ENCODE measurements around the gene WNT8B. TPM values are rescaled to one million over a fixed set of nuclear protein-coding genes. Genes with fewer than 3 reads are reported as not detected.

WNT8B gene
- total RNA-seq, 1 donor from 2014 or later = 2.8 TPM

- H3K36me3 Mint-ChIP-seq (ENCODE audit: insufficient read depth) = no peaks in the 10 kb centered on the region
- H3K4me1 Mint-ChIP-seq (ENCODE audit: low read depth) = peaks cover 2% of the 10 kb centered on the region
- H3K27me3 Mint-ChIP-seq = no peaks in the 10 kb centered on the region
- H3K9me3 Mint-ChIP-seq (ENCODE audit: low read depth) = no peaks in the 10 kb centered on the region
- no peak for DNase-seq (ENCODE audit: low spot score, unreplicated experiment)
- no peak overlapping the region for H3K27ac Mint-ChIP-seq
- no peak overlapping the region for H3K4me3 Mint-ChIP-seq (ENCODE audit: low read depth)
- TF ChIP-seq, protein P1, sequence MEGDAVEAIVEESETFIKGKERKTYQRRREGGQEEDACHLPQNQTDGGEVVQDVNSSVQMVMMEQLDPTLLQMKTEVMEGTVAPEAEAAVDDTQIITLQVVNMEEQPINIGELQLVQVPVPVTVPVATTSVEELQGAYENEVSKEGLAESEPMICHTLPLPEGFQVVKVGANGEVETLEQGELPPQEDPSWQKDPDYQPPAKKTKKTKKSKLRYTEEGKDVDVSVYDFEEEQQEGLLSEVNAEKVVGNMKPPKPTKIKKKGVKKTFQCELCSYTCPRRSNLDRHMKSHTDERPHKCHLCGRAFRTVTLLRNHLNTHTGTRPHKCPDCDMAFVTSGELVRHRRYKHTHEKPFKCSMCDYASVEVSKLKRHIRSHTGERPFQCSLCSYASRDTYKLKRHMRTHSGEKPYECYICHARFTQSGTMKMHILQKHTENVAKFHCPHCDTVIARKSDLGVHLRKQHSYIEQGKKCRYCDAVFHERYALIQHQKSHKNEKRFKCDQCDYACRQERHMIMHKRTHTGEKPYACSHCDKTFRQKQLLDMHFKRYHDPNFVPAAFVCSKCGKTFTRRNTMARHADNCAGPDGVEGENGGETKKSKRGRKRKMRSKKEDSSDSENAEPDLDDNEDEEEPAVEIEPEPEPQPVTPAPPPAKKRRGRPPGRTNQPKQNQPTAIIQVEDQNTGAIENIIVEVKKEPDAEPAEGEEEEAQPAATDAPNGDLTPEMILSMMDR (IDR thresholded peaks at IDR 0.05; ENCODE audit: unreplicated experiment) = no peak
These were observed 26.6 kb upstream of the WNT8B start for GRCh38 chr10:100436255-100436654.

DNA sequence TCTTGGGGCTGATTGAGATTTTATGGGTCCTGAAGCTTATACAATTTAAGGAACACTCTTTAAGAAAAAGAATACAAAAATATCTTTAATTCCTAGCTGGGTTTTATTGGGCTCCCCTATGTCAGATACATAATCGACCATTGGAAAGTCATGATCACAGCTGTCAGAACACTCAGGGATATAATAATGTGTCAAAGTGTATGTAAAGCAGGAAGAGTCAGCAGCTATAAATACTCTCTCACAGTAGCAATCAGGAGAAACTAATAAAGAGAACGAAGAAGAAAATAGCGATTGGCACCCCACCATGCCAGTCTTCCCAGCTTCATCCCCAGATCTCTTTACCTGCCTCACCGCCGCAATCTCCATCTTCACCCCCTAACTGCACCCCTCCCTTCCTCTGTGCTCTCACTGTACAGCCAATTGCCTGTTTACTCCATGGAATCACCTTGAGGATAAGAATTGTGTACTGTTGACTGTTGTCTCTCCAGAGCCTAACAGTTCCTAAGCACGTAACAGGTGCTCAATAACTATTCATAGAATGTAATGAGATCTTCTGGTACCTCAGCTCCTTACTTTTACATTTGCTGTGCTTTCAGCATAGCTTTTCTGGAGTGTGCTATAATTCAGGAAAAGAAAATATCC lies 24.0 kb upstream of the WNT8B start:
- peaks cover 8% of the 10 kb centered on the region for H3K4me1 Mint-ChIP-seq (ENCODE audit: low read depth)
- H3K9me3 Mint-ChIP-seq (ENCODE audit: low read depth) = no peaks in the 10 kb centered on the region
- no peak overlapping the region for H3K27ac Mint-ChIP-seq
- H3K36me3 Mint-ChIP-seq (ENCODE audit: insufficient read depth) = no peaks in the 10 kb centered on the region
- DNase-seq (ENCODE audit: low spot score, unreplicated experiment) = no peak
- H3K27me3 Mint-ChIP-seq = no peaks in the 10 kb centered on the region
- H3K4me3 Mint-ChIP-seq (ENCODE audit: low read depth) = no peak overlapping the region
- TF ChIP-seq, protein P1 (IDR thresholded peaks at IDR 0.05; ENCODE audit: unreplicated experiment) = no peak

DNA sequence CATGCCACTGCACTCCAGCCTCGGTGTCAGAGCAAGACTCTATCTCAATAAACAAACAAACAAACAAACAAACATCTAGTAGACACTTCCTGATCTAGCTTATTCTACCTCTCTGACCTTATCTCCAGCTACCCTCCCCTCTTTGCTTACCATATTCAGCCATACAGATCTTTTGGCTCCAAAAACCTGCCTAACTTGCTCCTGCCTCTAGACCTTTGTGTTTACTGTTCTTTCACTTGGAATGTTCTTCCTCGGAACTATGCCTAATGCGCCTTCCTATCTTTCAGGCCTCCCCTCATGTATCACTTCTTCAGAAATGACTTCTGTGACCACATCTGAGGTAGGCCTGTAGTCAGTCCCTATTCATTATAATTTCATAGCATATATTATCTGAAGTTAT lies 20.3 kb upstream of the WNT8B start:
- no peak for DNase-seq (ENCODE audit: low spot score, unreplicated experiment)
- no peaks in the 10 kb centered on the region for H3K36me3 Mint-ChIP-seq (ENCODE audit: insufficient read depth)
- H3K9me3 Mint-ChIP-seq (ENCODE audit: low read depth) = no peaks in the 10 kb centered on the region
- H3K27me3 Mint-ChIP-seq = no peaks in the 10 kb centered on the region
- no peak overlapping the region for H3K27ac Mint-ChIP-seq
- TF ChIP-seq, protein P1 (IDR thresholded peaks at IDR 0.05; ENCODE audit: unreplicated experiment) = no peak
- H3K4me3 Mint-ChIP-seq (ENCODE audit: low read depth) = no peak overlapping the region
- peaks cover 8% of the 10 kb centered on the region for H3K4me1 Mint-ChIP-seq (ENCODE audit: low read depth)

- TF ChIP-seq, protein P1 (IDR thresholded peaks at IDR 0.05; ENCODE audit: unreplicated experiment) = no peak
- no peaks in the 10 kb centered on the region for H3K27me3 Mint-ChIP-seq
- H3K27ac Mint-ChIP-seq = no peak overlapping the region
- H3K4me1 Mint-ChIP-seq (ENCODE audit: low read depth) = peaks cover 11% of the 10 kb centered on the region
- DNase-seq (ENCODE audit: low spot score, unreplicated experiment) = no peak
- no peaks in the 10 kb centered on the region for H3K9me3 Mint-ChIP-seq (ENCODE audit: low read depth)
- no peak overlapping the region for H3K4me3 Mint-ChIP-seq (ENCODE audit: low read depth)
- no peaks in the 10 kb centered on the region for H3K36me3 Mint-ChIP-seq (ENCODE audit: insufficient read depth)
These were observed 16.6 kb upstream of the WNT8B start for GRCh38 chr10:100446130-100446761.

DNA sequence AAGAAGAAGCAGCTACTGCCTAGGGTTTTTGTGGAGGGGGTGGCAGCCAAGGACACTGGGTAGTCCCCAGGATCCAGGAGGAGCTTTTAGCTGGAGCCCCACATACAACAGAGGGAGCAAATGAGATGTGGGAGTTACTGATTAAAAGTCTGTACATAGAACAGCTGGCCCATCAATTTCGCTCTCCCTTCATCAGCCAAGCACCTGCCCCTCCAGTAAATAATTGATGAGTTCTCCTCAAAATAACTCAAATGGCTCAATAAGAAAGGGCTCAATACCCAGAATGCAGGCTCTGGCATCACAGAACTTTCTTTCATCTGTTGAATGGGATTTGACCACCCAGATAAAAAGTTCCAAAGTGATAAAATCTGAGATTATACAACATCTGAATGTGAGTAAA lies 15.1 kb upstream of the WNT8B start:
- TF ChIP-seq, protein P1 (IDR thresholded peaks at IDR 0.05; ENCODE audit: unreplicated experiment) = no peak
- no peak overlapping the region for H3K4me3 Mint-ChIP-seq (ENCODE audit: low read depth)
- peaks cover 9% of the 10 kb centered on the region for H3K4me1 Mint-ChIP-seq (ENCODE audit: low read depth)
- no peaks in the 10 kb centered on the region for H3K9me3 Mint-ChIP-seq (ENCODE audit: low read depth)
- H3K36me3 Mint-ChIP-seq (ENCODE audit: insufficient read depth) = no peaks in the 10 kb centered on the region
- no peak for DNase-seq (ENCODE audit: low spot score, unreplicated experiment)
- no peak overlapping the region for H3K27ac Mint-ChIP-seq
- H3K27me3 Mint-ChIP-seq = peaks cover 5% of the 10 kb centered on the region

Measured in progenitor cell of endocrine pancreas (in vitro differentiated cells).